Heart right ventricle (tissue), 16 donors: ENCODE data around the gene LIN28A. TPM values are rescaled to one million over a fixed set of nuclear protein-coding genes. Genes with fewer than 3 reads are reported as not detected.

Experiments used
- ATAC-seq, 8 donors: fragments of 200-7000 bp; cut with Tn5 transposase; one replicate each; pipeline ENCODE4 v1.9.1; 2020; ENCODE audit warnings: mild to moderate bottlenecking in 8 of 8, moderate library complexity in 8 of 8, moderate number of reproducible peaks in 1 of 8
- DNase-seq, 2 donors: peaks; one replicate each; pipeline ENCODE4 v3.0.0-alpha.2; 2020
- H3K27ac ChIP-seq, 10 donors: fragments of 200-600 bp; sonication (generic) in 2 of 10; one replicate each; pipeline versions ENCODE4 v1.5.0 to v1.8.0; 2020 to 2022; ENCODE audit warnings: mild to moderate bottlenecking in 3 of 10
- H3K27me3 ChIP-seq, 7 donors: fragments of 200-600 bp; one replicate each; pipeline ENCODE4 v1.8.0; 2021 to 2022; ENCODE audit warnings: mild to moderate bottlenecking in 2 of 7
- H3K36me3 ChIP-seq, 9 donors: fragments of 200-600 bp; sonication (generic) in 1 of 9; one replicate each; pipeline versions ENCODE4 v1.5.0 to v1.8.0; 2020 to 2022; ENCODE audit warnings: mild to moderate bottlenecking in 2 of 9
- H3K4me1 ChIP-seq, 9 donors: fragments of 200-600 bp; sonication (generic) in 1 of 9; one replicate each; pipeline versions ENCODE4 v1.5.0 to v1.8.0; 2020 to 2022; ENCODE audit warnings: mild to moderate bottlenecking in 4 of 9
- H3K4me3 ChIP-seq, 10 donors: fragments of 200-600 bp; sonication (generic) in 2 of 10; one replicate each; pipeline versions ENCODE4 v1.5.0 to v1.8.0; 2020 to 2022; ENCODE audit warnings: mild to moderate bottlenecking in 7 of 10, moderate library complexity in 2 of 10
- H3K9me3 ChIP-seq, 11 donors: fragments of 200-600 bp in 10 of 11; sonication (generic) in 2 of 11; one replicate each; pipeline versions ENCODE4 v1.5.0 to v1.8.0; 2013 to 2022; ENCODE audit warnings: mild to moderate bottlenecking in 2 of 11, control low read depth in 1 of 11, moderate library complexity in 1 of 11
- CTCF ChIP-seq, 9 donors: fragments of 200-600 bp; sonication (generic) in 2 of 9; IDR thresholded peaks; one replicate each; pipeline versions ENCODE4 v1.5.0 to v1.8.0; 2021 to 2022; ENCODE audit warnings: antibody characterized with exemption in 9 of 9, mild to moderate bottlenecking in 5 of 9, moderate library complexity in 1 of 9
- WGBS, 2 donors: extraction: QIAGEN DNeasy Blood & Tissue Kit; methylation state at CpG; one replicate each; pipeline ENCODE4 v1.1.7; 2013; ENCODE audit warnings: inconsistent platforms in 1 of 2; 5-methylcytosine and 5-hydroxymethylcytosine counted together
- intact Hi-C, 10 donors: fragments of 100-400 bp; cut with DNase I; formaldehyde crosslinking; loops; one replicate each; pipeline versions ENCODE4 v1.11.1 to v1.14.2; 2022
- polyA plus RNA-seq, 2 donors: library from polyadenylated mRNA; stranded (reverse); fragments of 200-250 nt; gene quantifications; one replicate each; pipeline ENCODE4 v1.2.3, GENCODE V29; 2013
- total RNA-seq, 10 donors: library from RNA; stranded (reverse); fragmentation: NEBNext Ultra II Directional in 3 of 10; extraction: Animal tissue kit (Norgen Biotek cat#: 25700) in 3 of 10; gene quantifications; one replicate each; pipeline versions ENCODE4 v1.2.1 to v1.2.4, GENCODE V29; 2021 to 2023
- donor health status: Arrhythmogenic right ventricular cardiomyopathy.
- donor health status: ischemic (EF 13 %, LVEDD 7.1; RV severe dilation, severe dysfunction).
- donor health status: healthy with polysubstance abuse.
- donor health status: DM: no; HTN: yes; CAD: no.
- donor health status: DM: no; HTN: no; CAD: no.
- donor health status: ischemic (EF 25% LVEDD 6.9; RV normal size, moderate dysfunction).
- donor health status: ischemic (EF 25% LVEDD 5.7; RV mildly dilated, moderate dysfunction).
- donor health status: healthy.
- donor health status: DM: yes; HTN: yes; CAD: no.
- donor health status: Ischemic cardiomyopathy.
- donor health status: ischemic (EF 35%, LVEDD 5.7; RV mildly dilated, moderate dysfunction).
- donor health status: nonischemic (EF 11% LVEDD 7.7; RV severe dilation, severe dysfunction).
- donor health status: DM: yes; HTN: yes; CAD: no.
- donor health status: PGD.
- donor health status: ischemic (EF 29% LVEDD 5.4; RV normal size, mild dysfunction).
- donor health status: nonischemic (EF 23%, LVEDD 6.1; RV moderate dilation, normal function).

The LIN28A gene
- total and polyA plus RNA-seq, 12 donors, result 0.15 TPM; not detected in 11

- intact Hi-C loops, result no loop called here
- H3K27ac ChIP-seq, result no peak overlapping the region
- no peaks in the 10 kb centered on the region for H3K4me1 ChIP-seq
- no peak overlapping the region for H3K4me3 ChIP-seq
- no peak for ATAC-seq
- no peaks in the 10 kb centered on the region for H3K36me3 ChIP-seq
- H3K9me3 ChIP-seq, result no peaks in the 10 kb centered on the region
- no peak for DNase-seq
- WGBS, 2 donors, result 80 to 86% methylated on average over 3 of the region's 3 CpGs
- TF ChIP-seq CTCF (IDR thresholded peaks at IDR 0.05), result no peak
- H3K27me3 ChIP-seq, result peaks cover 0 to 27% (median 22%) of the 10 kb centered on the region in 7 donors
Measured at GRCh38 chr1:26399034-26399433, 11.6 kb upstream of the LIN28A start.

- Histone ChIP-seq H3K27me3 (peaks cover 0 to 42% (median 27%) of the 10 kb centered on the region in 7 donors), H3K9me3 (no peaks in the 10 kb centered on the region), H3K27ac (no peak overlapping the region), H3K4me3 (no peak overlapping the region), H3K36me3 (no peaks in the 10 kb centered on the region), H3K4me1 (no peaks in the 10 kb centered on the region)
- no peak for DNase-seq
- intact Hi-C loops, result no loop called here
- WGBS, 2 donors, result 71 to 79% methylated on average over 3 of the region's 3 CpGs
- TF ChIP-seq CTCF (IDR thresholded peaks at IDR 0.05), result no peak
- no peak for ATAC-seq
Measured at GRCh38 chr1:26401891-26402290, 8.7 kb upstream of the LIN28A start.

GRCh38 chr1:26403656-26404055 is 7.0 kb upstream of the LIN28A start:
- no peaks in the 10 kb centered on the region for H3K9me3 ChIP-seq
- peaks cover 0 to 42% (median 33%) of the 10 kb centered on the region in 7 donors for H3K27me3 ChIP-seq
- H3K4me1 ChIP-seq, result peaks cover 0 to under 1% (median 0%) of the 10 kb centered on the region in 9 donors
- 29 to 48% methylated on average over 4 of the region's 4 CpGs for WGBS, 2 donors
- no peak for TF ChIP-seq CTCF (IDR thresholded peaks at IDR 0.05)
- no peaks in the 10 kb centered on the region for H3K36me3 ChIP-seq
- no peak overlapping the region for H3K4me3 ChIP-seq
- ATAC-seq (no peak), DNase-seq (no peak)
- H3K27ac ChIP-seq, result no peak overlapping the region
- intact Hi-C loops, result no loop called here

- Histone ChIP-seq H3K27me3 (peaks cover 0 to 48% (median 40%) of the 10 kb centered on the region in 7 donors), H3K36me3 (no peaks in the 10 kb centered on the region), H3K4me3 (no peak overlapping the region), H3K9me3 (no peaks in the 10 kb centered on the region), H3K27ac (no peak overlapping the region), H3K4me1 (peaks cover 0 to 6% (median 0%) of the 10 kb centered on the region in 9 donors)
- ATAC-seq (no peak), DNase-seq (no peak)
- intact Hi-C loops, result no loop called here
- 78 to 86% methylated on average over 2 of the region's 2 CpGs for WGBS, 2 donors
- no peak for TF ChIP-seq CTCF (IDR thresholded peaks at IDR 0.05)
Measured at GRCh38 chr1:26404641-26405040, 6.0 kb upstream of the LIN28A start.
